ENCODE data around the gene STRBP.

The STRBP gene

DNA sequence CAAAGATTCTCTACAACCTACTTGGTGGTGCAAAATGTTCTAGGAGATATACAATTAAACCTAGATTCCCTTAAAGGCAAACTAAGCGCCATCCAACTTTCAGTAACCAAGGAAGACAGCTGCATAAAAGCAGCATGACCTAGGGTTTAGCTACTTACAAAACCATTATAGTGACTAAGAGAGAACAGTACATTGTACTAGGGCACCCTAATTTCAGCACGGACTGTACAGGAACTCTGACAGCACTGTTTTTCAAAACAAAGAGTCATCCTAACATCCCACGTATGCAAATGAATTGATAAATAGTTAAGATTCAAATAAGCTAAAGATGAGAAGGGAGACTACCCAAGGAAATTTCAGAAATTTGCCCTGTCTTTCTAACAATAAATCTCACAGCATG lies 30.0 kb downstream of the STRBP start:
- Histone ChIP-seq H4K20me1 (ENCODE audit: insufficient read depth, low read length) (no peaks in the 10 kb centered on the region), H3K36me3 (replicated peaks; ENCODE audit: insufficient read depth, low read length) (no peaks in the 10 kb centered on the region), H3K9me3 (replicated peaks; ENCODE audit: insufficient read depth, low read length) (no peaks in the 10 kb centered on the region), H3K79me2 (ENCODE audit: low read length) (peaks cover 74% of the 10 kb centered on the region), H3F3A (ENCODE audit: insufficient read depth, low read length) (peaks cover 3% of the 10 kb centered on the region; the same call in 1 of the 2 replicates), H3K4me2 (ENCODE audit: low read depth, low read length) (no peak overlapping the region), H3K4me3 (ENCODE audit: low read length) (no peak overlapping the region), H3K27me3 (replicated peaks; ENCODE audit: insufficient read depth, low read length) (no peaks in the 10 kb centered on the region), H3K9ac (ENCODE audit: low read length) (no peak overlapping the region), H2AFZ (ENCODE audit: low read length) (no peak overlapping the region), H3K9me2 (replicated peaks; ENCODE audit: insufficient read depth, low read length) (no peaks in the 10 kb centered on the region), H3K27ac (ENCODE audit: low read length) (no peak overlapping the region), H3K4me1 (ENCODE audit: low read length) (peaks cover 22% of the 10 kb centered on the region)
- TF ChIP-seq EZH2 (optimal IDR thresholded peaks at IDR 0.05; ENCODE audit: low read depth, low read length): no peak
- TF ChIP-seq EZH2phosphoT487 (IDR thresholded peaks at IDR 0.05; ENCODE audit: low read length): no peak
- no peak for TF ChIP-seq CTCF (IDR thresholded peaks at IDR 0.05; ENCODE audit: low read length)
- no peak for DNase-seq

GRCh38 chr9:123237220-123237619 lies 31.2 kb downstream of the STRBP start:
- H3K4me1 ChIP-seq (ENCODE audit: low read length): peaks cover 22% of the 10 kb centered on the region
- H3K36me3 ChIP-seq (replicated peaks; ENCODE audit: insufficient read depth, low read length): no peaks in the 10 kb centered on the region
- H3K79me2 ChIP-seq (ENCODE audit: low read length): peaks cover 74% of the 10 kb centered on the region
- H4K20me1 ChIP-seq (ENCODE audit: insufficient read depth, low read length): no peaks in the 10 kb centered on the region
- H3K9ac ChIP-seq (ENCODE audit: low read length): no peak overlapping the region
- H3K9me3 ChIP-seq (replicated peaks; ENCODE audit: insufficient read depth, low read length): no peaks in the 10 kb centered on the region
- H3K27me3 ChIP-seq (replicated peaks; ENCODE audit: insufficient read depth, low read length): no peaks in the 10 kb centered on the region
- H3K27ac ChIP-seq (ENCODE audit: low read length): no peak overlapping the region
- DNase-seq: no peak
- no peak for TF ChIP-seq CTCF (IDR thresholded peaks at IDR 0.05; ENCODE audit: low read length)
- TF ChIP-seq EZH2phosphoT487 (IDR thresholded peaks at IDR 0.05; ENCODE audit: low read length): no peak
- TF ChIP-seq EZH2 (optimal IDR thresholded peaks at IDR 0.05; ENCODE audit: low read depth, low read length): no peak
- H3K4me3 ChIP-seq (ENCODE audit: low read length): no peak overlapping the region
- no peak overlapping the region for H3K4me2 ChIP-seq (ENCODE audit: low read depth, low read length)
- H3K9me2 ChIP-seq (replicated peaks; ENCODE audit: insufficient read depth, low read length): no peaks in the 10 kb centered on the region
- H2AFZ ChIP-seq (ENCODE audit: low read length): no peak overlapping the region
- peaks cover 3% of the 10 kb centered on the region; the same call in 1 of the 2 replicates for H3F3A ChIP-seq (ENCODE audit: insufficient read depth, low read length)

DNA sequence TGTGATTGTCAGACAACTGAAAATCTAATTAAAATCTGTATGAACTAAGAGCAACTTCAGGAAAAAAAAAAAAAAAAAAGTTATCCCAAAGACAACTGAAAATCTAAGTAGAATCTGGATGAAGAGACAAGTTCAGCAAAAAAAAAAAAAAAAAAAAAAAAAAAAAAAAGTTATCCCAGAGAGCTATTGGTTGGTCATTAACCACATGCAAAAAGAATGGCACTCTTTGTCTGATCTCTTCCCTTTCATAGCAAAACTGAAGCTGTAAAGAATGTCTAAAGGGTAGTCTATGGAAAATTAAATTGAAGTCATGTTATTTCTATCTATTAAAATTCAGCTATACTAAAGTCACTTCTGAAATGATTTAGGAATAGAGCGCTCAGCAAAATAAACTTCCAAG lies 32.9 kb downstream of the STRBP start:
- H3K4me3 ChIP-seq (ENCODE audit: low read length): no peak overlapping the region
- H3K27me3 ChIP-seq (replicated peaks; ENCODE audit: insufficient read depth, low read length): no peaks in the 10 kb centered on the region
- peaks cover 3% of the 10 kb centered on the region; the same call in 1 of the 2 replicates for H3F3A ChIP-seq (ENCODE audit: insufficient read depth, low read length)
- no peaks in the 10 kb centered on the region for H3K36me3 ChIP-seq (replicated peaks; ENCODE audit: insufficient read depth, low read length)
- peaks cover 22% of the 10 kb centered on the region for H3K4me1 ChIP-seq (ENCODE audit: low read length)
- no peak overlapping the region; the same call in 1 of the 2 replicates for H3K9ac ChIP-seq (ENCODE audit: low read length)
- peaks cover 73% of the 10 kb centered on the region for H3K79me2 ChIP-seq (ENCODE audit: low read length)
- H4K20me1 ChIP-seq (ENCODE audit: insufficient read depth, low read length): no peaks in the 10 kb centered on the region
- no peak for TF ChIP-seq CTCF (IDR thresholded peaks at IDR 0.05; ENCODE audit: low read length)
- DNase-seq: no peak
- H3K9me3 ChIP-seq (replicated peaks; ENCODE audit: insufficient read depth, low read length): no peaks in the 10 kb centered on the region
- H3K9me2 ChIP-seq (replicated peaks; ENCODE audit: insufficient read depth, low read length): no peaks in the 10 kb centered on the region
- H3K27ac ChIP-seq (ENCODE audit: low read length): peak overlapping the region; percentile 30; the same call in 1 of the 2 replicates
- H2AFZ ChIP-seq (ENCODE audit: low read length): no peak overlapping the region
- peak overlapping the region; percentile 70 for H3K4me2 ChIP-seq (ENCODE audit: low read depth, low read length)
